Loucy (cell line): ENCODE measurements around the gene PKP1.

Experiments used
- EZH2phosphoT487 ChIP-seq: fragments of 200-600 bp; IDR thresholded peaks from 2 replicates; pipeline ENCODE4 v1.6.1; 2018; ENCODE audit warnings: antibody characterized with exemption, mild to moderate bottlenecking, moderate library complexity, borderline replicate concordance
- TF ChIP-seq, protein P1 (sequence below): fragments of 200-600 bp; sonication (generic); conservative IDR thresholded peaks from 2 replicates; pipeline ENCODE4 v1.5.1; 2014; ENCODE audit warnings: mild to moderate bottlenecking, antibody characterized with exemption, low read length

DNA sequence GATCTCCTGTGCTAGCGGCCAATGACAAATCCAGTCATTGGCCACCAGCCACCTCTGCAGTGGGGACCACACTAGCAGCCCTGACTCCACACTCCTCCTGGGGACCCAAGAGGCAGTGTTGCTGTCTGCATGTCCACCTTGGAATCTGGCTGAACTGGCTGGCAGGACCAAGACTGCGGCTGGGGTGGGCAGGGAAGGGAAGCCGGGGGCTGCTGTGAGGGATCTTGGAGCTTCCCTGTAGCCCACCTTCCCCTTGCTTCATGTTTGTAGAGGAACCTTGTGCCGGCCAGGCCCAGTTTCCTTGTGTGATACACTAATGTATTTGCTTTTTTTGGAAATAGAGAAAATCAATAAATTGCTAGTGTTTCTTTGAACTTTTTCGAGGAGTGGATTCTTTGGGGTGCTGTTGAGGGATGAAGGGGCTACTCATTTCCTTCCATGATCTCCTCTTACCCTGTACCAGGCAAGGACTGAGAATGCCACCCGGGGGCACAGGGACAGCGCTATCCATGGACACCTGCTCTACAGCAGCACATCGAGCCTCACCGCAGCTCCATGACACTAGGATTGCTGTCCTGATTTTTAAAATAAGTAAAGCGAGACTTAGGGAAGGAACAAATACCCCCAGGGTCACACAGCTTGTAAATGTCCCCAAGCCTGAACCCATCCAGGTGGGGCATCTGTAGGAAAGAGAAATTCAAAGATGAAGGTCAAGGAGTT, 49.5 kb downstream of the PKP1 start:
- TF ChIP-seq, protein P1, sequence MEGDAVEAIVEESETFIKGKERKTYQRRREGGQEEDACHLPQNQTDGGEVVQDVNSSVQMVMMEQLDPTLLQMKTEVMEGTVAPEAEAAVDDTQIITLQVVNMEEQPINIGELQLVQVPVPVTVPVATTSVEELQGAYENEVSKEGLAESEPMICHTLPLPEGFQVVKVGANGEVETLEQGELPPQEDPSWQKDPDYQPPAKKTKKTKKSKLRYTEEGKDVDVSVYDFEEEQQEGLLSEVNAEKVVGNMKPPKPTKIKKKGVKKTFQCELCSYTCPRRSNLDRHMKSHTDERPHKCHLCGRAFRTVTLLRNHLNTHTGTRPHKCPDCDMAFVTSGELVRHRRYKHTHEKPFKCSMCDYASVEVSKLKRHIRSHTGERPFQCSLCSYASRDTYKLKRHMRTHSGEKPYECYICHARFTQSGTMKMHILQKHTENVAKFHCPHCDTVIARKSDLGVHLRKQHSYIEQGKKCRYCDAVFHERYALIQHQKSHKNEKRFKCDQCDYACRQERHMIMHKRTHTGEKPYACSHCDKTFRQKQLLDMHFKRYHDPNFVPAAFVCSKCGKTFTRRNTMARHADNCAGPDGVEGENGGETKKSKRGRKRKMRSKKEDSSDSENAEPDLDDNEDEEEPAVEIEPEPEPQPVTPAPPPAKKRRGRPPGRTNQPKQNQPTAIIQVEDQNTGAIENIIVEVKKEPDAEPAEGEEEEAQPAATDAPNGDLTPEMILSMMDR, result no peak
- TF ChIP-seq EZH2phosphoT487, result no peak
